DND-41 (cell line): ENCODE results near the gene FIGNL2.

ENCODE experiments used
- EZH2 ChIP-seq: IDR thresholded peaks from 3 replicates; pipeline ENCODE4 v1.6.1; 2012; ENCODE audit warnings: borderline replicate concordance, low read depth, mild to moderate bottlenecking, moderate library complexity, low read length, inconsistent platforms; ENCODE audit not compliant: severe bottlenecking
- TF ChIP-seq, protein P1 (sequence below): IDR thresholded peaks from 2 replicates; pipeline ENCODE4 v1.5.1; 2012; ENCODE audit warnings: borderline replicate concordance, low read length, moderate library complexity, mild to moderate bottlenecking; ENCODE audit not compliant: poor library complexity, severe bottlenecking; ENCODE audit errors: extremely low read depth

DNA sequence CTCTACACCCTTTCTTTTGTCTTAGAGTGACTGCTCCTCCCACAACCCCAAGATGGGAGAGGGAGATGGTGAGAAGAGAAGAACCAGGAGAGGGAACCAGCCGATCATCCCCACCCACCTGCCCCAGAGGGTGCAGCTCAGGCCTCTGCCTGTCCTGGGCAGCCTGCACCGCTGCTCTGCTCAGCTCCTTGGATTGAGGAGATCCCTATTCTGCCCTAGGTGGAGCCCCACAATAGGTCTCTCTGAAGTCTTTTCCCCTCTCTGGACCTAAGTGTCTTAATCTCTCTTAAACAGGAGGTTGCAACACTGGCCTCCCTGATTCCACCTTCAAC, 41.6 kb upstream of the FIGNL2 start:
- TF ChIP-seq, protein P1, sequence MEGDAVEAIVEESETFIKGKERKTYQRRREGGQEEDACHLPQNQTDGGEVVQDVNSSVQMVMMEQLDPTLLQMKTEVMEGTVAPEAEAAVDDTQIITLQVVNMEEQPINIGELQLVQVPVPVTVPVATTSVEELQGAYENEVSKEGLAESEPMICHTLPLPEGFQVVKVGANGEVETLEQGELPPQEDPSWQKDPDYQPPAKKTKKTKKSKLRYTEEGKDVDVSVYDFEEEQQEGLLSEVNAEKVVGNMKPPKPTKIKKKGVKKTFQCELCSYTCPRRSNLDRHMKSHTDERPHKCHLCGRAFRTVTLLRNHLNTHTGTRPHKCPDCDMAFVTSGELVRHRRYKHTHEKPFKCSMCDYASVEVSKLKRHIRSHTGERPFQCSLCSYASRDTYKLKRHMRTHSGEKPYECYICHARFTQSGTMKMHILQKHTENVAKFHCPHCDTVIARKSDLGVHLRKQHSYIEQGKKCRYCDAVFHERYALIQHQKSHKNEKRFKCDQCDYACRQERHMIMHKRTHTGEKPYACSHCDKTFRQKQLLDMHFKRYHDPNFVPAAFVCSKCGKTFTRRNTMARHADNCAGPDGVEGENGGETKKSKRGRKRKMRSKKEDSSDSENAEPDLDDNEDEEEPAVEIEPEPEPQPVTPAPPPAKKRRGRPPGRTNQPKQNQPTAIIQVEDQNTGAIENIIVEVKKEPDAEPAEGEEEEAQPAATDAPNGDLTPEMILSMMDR = no peak
- no peak for TF ChIP-seq EZH2
